OCI-LY7 (cell line): ENCODE measurements around the gene MYBL2. TPM values are rescaled to one million over a fixed set of nuclear protein-coding genes. Genes with fewer than 3 reads are reported as not detected.

Source experiments
- BruUV-seq: library from RNA; stranded (reverse); fragments of 400-500 nt; replicated peaks from 2 replicates; lab custom pipeline; 2021; lab: Mats Ljungman, UMichigan
- CTCF ChIA-PET: fragments of 300-600 bp; sonication (Branson Sonifier 250); formaldehyde crosslinking; loops from one replicate; lab custom pipeline; 2022; ENCODE audit warnings: antibody characterized with exemption; ENCODE audit not compliant: unreplicated experiment; lab: Charles Lee
- POLR2A ChIA-PET: fragments of 300-600 bp; sonication (Branson Sonifier 250); formaldehyde crosslinking; loops from one replicate; lab custom pipeline; 2022; ENCODE audit warnings: antibody characterized with exemption; lab: Charles Lee
- DNase-seq: peaks from one replicate; pipeline ENCODE4 v3.0.0-alpha.2; 2015; ENCODE audit warnings: low spot score
- H2AFZ ChIP-seq: fragments of 200-600 bp; sonication (generic), shearing (Covaris generic); 2 replicates; pipeline ENCODE4 v1.6.1; 2014; ENCODE audit warnings: mild to moderate bottlenecking, antibody characterized with exemption, low read length, moderate library complexity
- H3K27ac ChIP-seq: fragments of 200-600 bp; sonication (generic); 2 replicates; pipeline ENCODE4 v1.5.1; 2014; ENCODE audit warnings: mixed run types, low read depth, mild to moderate bottlenecking, moderate library complexity, low read length, inconsistent platforms; ENCODE audit not compliant: poor library complexity, severe bottlenecking
- H3K36me3 ChIP-seq: fragments of 200-600 bp; sonication (generic); 2 replicates; pipeline ENCODE4 v1.6.1; 2014; ENCODE audit warnings: mild to moderate bottlenecking, antibody characterized with exemption, low read length, moderate library complexity, mixed read lengths; ENCODE audit not compliant: insufficient read depth
- H3K4me1 ChIP-seq: fragments of 200-600 bp; sonication (generic); 2 replicates; pipeline ENCODE4 v1.5.1; 2014; ENCODE audit warnings: mild to moderate bottlenecking, low read length; ENCODE audit not compliant: insufficient read depth, poor library complexity, severe bottlenecking
- H3K4me2 ChIP-seq: fragments of 200-600 bp; sonication (generic); 2 replicates; pipeline ENCODE4 v1.6.1; 2014; ENCODE audit warnings: mild to moderate bottlenecking, low read length
- H3K4me3 ChIP-seq: fragments of 200-600 bp; sonication (generic); 2 replicates; pipeline ENCODE4 v1.5.1; 2014; ENCODE audit warnings: mild to moderate bottlenecking, low read depth, low read length; ENCODE audit not compliant: poor library complexity, severe bottlenecking
- H3K79me2 ChIP-seq: fragments of 200-600 bp; sonication (generic); 2 replicates; pipeline ENCODE4 v1.6.1; 2016; ENCODE audit warnings: low read depth, mild to moderate bottlenecking, low read length, moderate library complexity, mixed read lengths; ENCODE audit not compliant: insufficient read depth
- H3K9me2 ChIP-seq: fragments of 200-600 bp; sonication (generic); 2 replicates; pipeline ENCODE4 v1.6.1; 2016; ENCODE audit warnings: mild to moderate bottlenecking, low read length, mixed read lengths; ENCODE audit not compliant: insufficient read depth
- H3K9me3 ChIP-seq: fragments of 200-600 bp; sonication (generic); 2 replicates; pipeline ENCODE4 v1.6.1; 2014; ENCODE audit warnings: mild to moderate bottlenecking, mixed run types, low read length, mixed read lengths
- H4K20me1 ChIP-seq: fragments of 200-600 bp; sonication (generic); 2 replicates; pipeline ENCODE4 v1.6.1; 2014; ENCODE audit warnings: mild to moderate bottlenecking, antibody characterized with exemption, low read length, moderate library complexity, mixed read lengths; ENCODE audit not compliant: insufficient read depth
- EZH2phosphoT487 ChIP-seq: fragments of 200-600 bp; sonication (generic); IDR thresholded peaks from 2 replicates; pipeline ENCODE4 v1.6.1; 2018; ENCODE audit warnings: low read depth, borderline replicate concordance, mild to moderate bottlenecking, mixed run types, antibody characterized with exemption, low read length, moderate library complexity, mixed read lengths
- intact Hi-C: fragments of 100-400 bp; cut with micrococcal nuclease; formaldehyde crosslinking; loops from one replicate; pipeline ENCODE4 v1.10.0; 2022; ENCODE audit not compliant: unreplicated experiment
- total RNA-seq, 2 experiments: library from RNA; depleted of rRNA in 1 of 2; stranded (reverse); fragments of >200 nt in 1 of 2; shearing (Covaris generic) in 1 of 2; gene quantifications; 2 replicates each; pipeline ENCODE4 v1.2.3, GENCODE V29; 2014 to 2022
- TF ChIP-seq, protein P1 (sequence below): fragments of 200-600 bp; sonication (generic); conservative IDR thresholded peaks from 2 replicates; pipeline ENCODE4 v1.5.1; 2014; ENCODE audit warnings: mild to moderate bottlenecking, antibody characterized with exemption, low read length, moderate library complexity, mixed read lengths

MYBL2 gene
- total RNA-seq, 2 experiments from 2014 or later: 268 to 472 TPM

DNA sequence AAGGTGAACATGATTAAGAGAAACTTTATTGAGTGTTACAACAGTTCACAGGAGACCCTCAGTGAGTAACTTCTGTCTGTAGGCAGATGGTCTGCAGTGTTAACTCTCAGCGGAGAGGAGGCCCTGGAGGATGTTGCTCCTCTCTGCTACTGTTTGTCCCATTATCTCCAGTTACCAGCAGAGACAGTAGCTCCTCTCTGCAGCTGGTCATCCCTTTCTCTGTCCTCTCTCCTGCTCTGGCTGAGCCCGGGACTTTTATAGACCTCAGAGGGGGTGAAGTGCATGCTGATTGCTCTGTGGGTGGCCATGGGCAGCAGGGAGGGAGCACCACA lies 54.1 kb downstream of the MYBL2 start:
- H2AFZ ChIP-seq: no peak overlapping the region
- DNase-seq: peak; percentile 34
- BruUV-seq: no TSS peak
- H3K4me2 ChIP-seq: peak overlapping the region; percentile 70
- H3K9me3 ChIP-seq: no peaks in the 10 kb centered on the region
- H3K36me3 ChIP-seq: peaks cover 43% of the 10 kb centered on the region
- CTCF ChIA-PET: no interaction called here
- POLR2A ChIA-PET: interaction anchor here (0.8 to 1.6 kb wide), 4 partner anchors 10 to 862 kb away, joined by 3 to 5 read pairs (median 3); no protein-coding TSS in a partner anchor
- no peak for TF ChIP-seq EZH2phosphoT487
- TF ChIP-seq, protein P1, sequence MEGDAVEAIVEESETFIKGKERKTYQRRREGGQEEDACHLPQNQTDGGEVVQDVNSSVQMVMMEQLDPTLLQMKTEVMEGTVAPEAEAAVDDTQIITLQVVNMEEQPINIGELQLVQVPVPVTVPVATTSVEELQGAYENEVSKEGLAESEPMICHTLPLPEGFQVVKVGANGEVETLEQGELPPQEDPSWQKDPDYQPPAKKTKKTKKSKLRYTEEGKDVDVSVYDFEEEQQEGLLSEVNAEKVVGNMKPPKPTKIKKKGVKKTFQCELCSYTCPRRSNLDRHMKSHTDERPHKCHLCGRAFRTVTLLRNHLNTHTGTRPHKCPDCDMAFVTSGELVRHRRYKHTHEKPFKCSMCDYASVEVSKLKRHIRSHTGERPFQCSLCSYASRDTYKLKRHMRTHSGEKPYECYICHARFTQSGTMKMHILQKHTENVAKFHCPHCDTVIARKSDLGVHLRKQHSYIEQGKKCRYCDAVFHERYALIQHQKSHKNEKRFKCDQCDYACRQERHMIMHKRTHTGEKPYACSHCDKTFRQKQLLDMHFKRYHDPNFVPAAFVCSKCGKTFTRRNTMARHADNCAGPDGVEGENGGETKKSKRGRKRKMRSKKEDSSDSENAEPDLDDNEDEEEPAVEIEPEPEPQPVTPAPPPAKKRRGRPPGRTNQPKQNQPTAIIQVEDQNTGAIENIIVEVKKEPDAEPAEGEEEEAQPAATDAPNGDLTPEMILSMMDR: no peak
- peaks cover 62% of the 10 kb centered on the region for H3K4me1 ChIP-seq
- H4K20me1 ChIP-seq: no peaks in the 10 kb centered on the region
- H3K9me2 ChIP-seq: no peaks in the 10 kb centered on the region
- H3K79me2 ChIP-seq: no peaks in the 10 kb centered on the region
- H3K27ac ChIP-seq: peak overlapping the region; percentile 84
- intact Hi-C loops: loop anchor here (5.0 kb wide), 1 partner anchor 39 kb away; no protein-coding TSS in a partner anchor
- H3K4me3 ChIP-seq: peak overlapping the region; percentile 42

- H3K9me2 ChIP-seq: no peaks in the 10 kb centered on the region
- H3K79me2 ChIP-seq: no peaks in the 10 kb centered on the region
- no peaks in the 10 kb centered on the region for H4K20me1 ChIP-seq
- no TSS peak for BruUV-seq
- H3K4me1 ChIP-seq: peaks cover 67% of the 10 kb centered on the region
- POLR2A ChIA-PET: interaction anchor here (0.5 to 1.6 kb wide), 6 partner anchors 11 to 862 kb away, joined by 3 to 5 read pairs (median 3); partner anchors contain the start of gene IFT52
- H3K36me3 ChIP-seq: peaks cover 38% of the 10 kb centered on the region
- peak overlapping the region; percentile 84 for H3K27ac ChIP-seq
- CTCF ChIA-PET: no interaction called here
- intact Hi-C loops: loop anchor here (1.0 to 5.0 kb wide), 2 partner anchors 11 to 39 kb away; no protein-coding TSS in a partner anchor
- peak overlapping the region; percentile 42 for H3K4me3 ChIP-seq
- peak overlapping the region; percentile 70 for H3K4me2 ChIP-seq
- H3K9me3 ChIP-seq: no peaks in the 10 kb centered on the region
- TF ChIP-seq, protein P1: no peak
- no peak for TF ChIP-seq EZH2phosphoT487
- peak overlapping the region; percentile 48; the same call in 1 of the 2 replicates for H2AFZ ChIP-seq
- DNase-seq: peak; percentile 75
Observed at GRCh38 chr20:43721429-43722152, 54.7 kb downstream of the MYBL2 start.

- CTCF ChIA-PET: no interaction called here
Observed at GRCh38 chr20:43722153-43722505, 55.2 kb downstream of the MYBL2 start.

More at GRCh38 chr20:43722153-43722505, 55.2 kb downstream of the MYBL2 start:
- POLR2A ChIA-PET: interaction anchor here (0.5 to 1.6 kb wide), 4 partner anchors 11 to 131 kb away, joined by 3 to 5 read pairs (median 3); partner anchors contain the start of gene IFT52
- H3K9me2 ChIP-seq: no peaks in the 10 kb centered on the region
- no peaks in the 10 kb centered on the region for H3K9me3 ChIP-seq
- DNase-seq: no peak
- peaks cover 72% of the 10 kb centered on the region for H3K4me1 ChIP-seq
- H3K4me3 ChIP-seq: peak overlapping the region; percentile 42
- peak overlapping the region; percentile 84 for H3K27ac ChIP-seq
- H3K4me2 ChIP-seq: peak overlapping the region; percentile 70
- no peaks in the 10 kb centered on the region for H3K79me2 ChIP-seq
- H4K20me1 ChIP-seq: no peaks in the 10 kb centered on the region
- no peak for TF ChIP-seq EZH2phosphoT487
- TF ChIP-seq, protein P1: no peak
- no TSS peak for BruUV-seq
- H2AFZ ChIP-seq: peak overlapping the region; percentile 48; the same call in 1 of the 2 replicates
- intact Hi-C loops: loop anchor here (1.0 to 5.0 kb wide), 2 partner anchors 12 to 40 kb away; no protein-coding TSS in a partner anchor
- H3K36me3 ChIP-seq: peaks cover 32% of the 10 kb centered on the region
